OCI-LY1 (cell line): Measurements from ENCODE around the gene PCBP3.

Source experiments
- H2AFZ ChIP-seq: fragments of 200-600 bp; sonication (generic), shearing (Covaris generic); 2 replicates; pipeline ENCODE4 v1.6.0; 2014; ENCODE audit warnings: antibody characterized with exemption, mild to moderate bottlenecking, low read length
- H3F3A ChIP-seq: fragments of 200-600 bp; sonication (generic), shearing (Covaris generic); 2 replicates; pipeline ENCODE4 v1.6.0; 2014; ENCODE audit warnings: mild to moderate bottlenecking, antibody characterized with exemption, low read length, moderate library complexity; ENCODE audit not compliant: insufficient read depth
- H3K27ac ChIP-seq: fragments of 200-600 bp; sonication (generic); 2 replicates; pipeline ENCODE4 v1.5.1; 2014; ENCODE audit warnings: low read length, mixed run types, mild to moderate bottlenecking, low read depth; ENCODE audit not compliant: poor library complexity, severe bottlenecking
- H3K27me3 ChIP-seq: fragments of 200-600 bp; sonication (generic); 2 replicates; pipeline ENCODE4 v1.6.0; 2014; ENCODE audit warnings: antibody characterized with exemption, mild to moderate bottlenecking, low read length, moderate library complexity; ENCODE audit not compliant: insufficient read depth
- H3K36me3 ChIP-seq: fragments of 200-600 bp; sonication (generic); 2 replicates; pipeline ENCODE4 v1.6.1; 2014; ENCODE audit warnings: mild to moderate bottlenecking, antibody characterized with exemption, low read length, moderate library complexity, mixed read lengths; ENCODE audit not compliant: insufficient read depth
- H3K4me1 ChIP-seq: fragments of 200-600 bp; sonication (generic); 2 replicates; pipeline ENCODE4 v1.5.1; 2014; ENCODE audit warnings: mild to moderate bottlenecking, low read length, moderate library complexity; ENCODE audit not compliant: insufficient read depth, severe bottlenecking
- H3K4me2 ChIP-seq: fragments of 200-600 bp; sonication (generic), shearing (Covaris generic); 2 replicates; pipeline ENCODE4 v1.6.1; 2014; ENCODE audit warnings: low read length
- H3K4me3 ChIP-seq: fragments of 200-600 bp; sonication (generic); 2 replicates; pipeline ENCODE4 v1.5.1; 2014; ENCODE audit warnings: low read length, low read depth, mild to moderate bottlenecking, mixed read lengths; ENCODE audit not compliant: poor library complexity, severe bottlenecking
- H3K79me2 ChIP-seq: fragments of 200-600 bp; shearing (Covaris generic); 2 replicates; pipeline ENCODE4 v1.6.1; 2016; ENCODE audit warnings: mixed run types, low read length, mixed read lengths; ENCODE audit not compliant: insufficient read depth
- H3K9ac ChIP-seq: fragments of 200-600 bp; sonication (generic), shearing (Covaris generic); 2 replicates; pipeline ENCODE4 v1.6.1; 2014; ENCODE audit warnings: mild to moderate bottlenecking, low read length, mixed read lengths
- H3K9me2 ChIP-seq: fragments of 200-600 bp; sonication (generic), shearing (Covaris generic); 2 replicates; pipeline ENCODE4 v1.6.1; 2014; ENCODE audit warnings: low read depth, mild to moderate bottlenecking, low read length, mixed read lengths
- H3K9me3 ChIP-seq: fragments of 200-600 bp; shearing (Covaris generic); 2 replicates; pipeline ENCODE4 v1.6.1; 2014; ENCODE audit warnings: low read length, mixed read lengths
- H4K20me1 ChIP-seq: fragments of 200-600 bp; sonication (generic), shearing (Covaris generic); 2 replicates; pipeline ENCODE4 v1.6.0; 2016; ENCODE audit warnings: mild to moderate bottlenecking, low read length; ENCODE audit not compliant: insufficient read depth
- CTCF ChIP-seq: fragments of 200-600 bp; sonication (generic), shearing (Covaris generic); IDR thresholded peaks from 2 replicates; pipeline ENCODE4 v1.5.1; 2017; ENCODE audit warnings: mild to moderate bottlenecking, antibody characterized with exemption, low read length, moderate library complexity, mixed read lengths
- EZH2 ChIP-seq: fragments of 200-600 bp; sonication (generic), shearing (Covaris generic); IDR thresholded peaks from 2 replicates; pipeline ENCODE4 v1.8.0; 2017; ENCODE audit warnings: borderline replicate concordance, mixed run types, mild to moderate bottlenecking, antibody characterized with exemption, low read length, moderate library complexity, mixed read lengths

The PCBP3 gene

GRCh38 chr21:45859041-45859761 is 215.7 kb downstream of the PCBP3 start:
- no peaks in the 10 kb centered on the region for H4K20me1 ChIP-seq
- H3F3A ChIP-seq, result no peaks in the 10 kb centered on the region
- H3K4me3 ChIP-seq, result no peak overlapping the region
- H3K4me1 ChIP-seq, result no peaks in the 10 kb centered on the region
- TF ChIP-seq CTCF, result no peak
- H3K27ac ChIP-seq, result no peak overlapping the region
- no peaks in the 10 kb centered on the region for H3K9me3 ChIP-seq
- no peak overlapping the region for H3K9ac ChIP-seq
- no peak overlapping the region for H2AFZ ChIP-seq
- H3K79me2 ChIP-seq, result no peaks in the 10 kb centered on the region
- peaks cover 6% of the 10 kb centered on the region for H3K27me3 ChIP-seq
- H3K9me2 ChIP-seq, result no peaks in the 10 kb centered on the region
- no peak overlapping the region for H3K4me2 ChIP-seq
- H3K36me3 ChIP-seq, result no peaks in the 10 kb centered on the region

GRCh38 chr21:45859762-45860357 is 216.3 kb downstream of the PCBP3 start:
- no peaks in the 10 kb centered on the region for H4K20me1 ChIP-seq
- H3K4me3 ChIP-seq, result no peak overlapping the region
- H3K4me2 ChIP-seq, result no peak overlapping the region
- H3K9me3 ChIP-seq, result no peaks in the 10 kb centered on the region
- H2AFZ ChIP-seq, result no peak overlapping the region
- no peaks in the 10 kb centered on the region for H3F3A ChIP-seq
- H3K9ac ChIP-seq, result no peak overlapping the region
- H3K27me3 ChIP-seq, result peaks cover 6% of the 10 kb centered on the region
- H3K9me2 ChIP-seq, result no peaks in the 10 kb centered on the region
- H3K4me1 ChIP-seq, result no peaks in the 10 kb centered on the region
- H3K79me2 ChIP-seq, result no peaks in the 10 kb centered on the region
- H3K36me3 ChIP-seq, result no peaks in the 10 kb centered on the region
- H3K27ac ChIP-seq, result no peak overlapping the region
- no peak for TF ChIP-seq CTCF
- no peak for TF ChIP-seq EZH2

GRCh38 chr21:45860493-45861155 is 217.1 kb downstream of the PCBP3 start:
- Histone ChIP-seq H3K79me2 (no peaks in the 10 kb centered on the region), H3K9ac (no peak overlapping the region), H3K9me2 (no peaks in the 10 kb centered on the region), H3K4me3 (no peak overlapping the region), H2AFZ (no peak overlapping the region), H3K27ac (no peak overlapping the region), H3K4me2 (no peak overlapping the region), H3K4me1 (no peaks in the 10 kb centered on the region), H4K20me1 (no peaks in the 10 kb centered on the region), H3K27me3 (peaks cover 6% of the 10 kb centered on the region), H3K9me3 (no peaks in the 10 kb centered on the region), H3K36me3 (no peaks in the 10 kb centered on the region), H3F3A (no peaks in the 10 kb centered on the region)
- TF ChIP-seq CTCF (no peak), EZH2 (no peak)
